EL (cell line): ENCODE results near the gene PALD1.
A peak's percentile ranks its signal among the peaks of the same experiment; 100 is the strongest.

ENCODE experiments used
- DNase-seq: peaks from one replicate; pipeline ENCODE4 v3.0.0-alpha.2; 2016

The PALD1 gene

GRCh38 chr10:70537398-70538194, 59.0 kb downstream of the PALD1 start:
- no peak for DNase-seq

- DNase-seq: no peak
Observed at GRCh38 chr10:70538195-70538520, 59.6 kb downstream of the PALD1 start.

GRCh38 chr10:70538731-70539338, 60.3 kb downstream of the PALD1 start:
- no peak for DNase-seq

- DNase-seq: no peak
Observed at GRCh38 chr10:70539471-70539870, 60.9 kb downstream of the PALD1 start.

- DNase-seq: no peak
Observed at GRCh38 chr10:70540089-70540788, 61.7 kb downstream of the PALD1 start.

- no peak for DNase-seq
Observed at GRCh38 chr10:70540789-70541360, 62.3 kb downstream of the PALD1 start.

GRCh38 chr10:70541736-70542564, 63.4 kb downstream of the PALD1 start:
- DNase-seq: no peak

- DNase-seq: no peak
Observed at GRCh38 chr10:70542565-70542938, 64.0 kb downstream of the PALD1 start.

GRCh38 chr10:70543911-70544310, 65.3 kb downstream of the PALD1 start:
- DNase-seq: no peak

- no peak for DNase-seq
Observed at GRCh38 chr10:70544431-70545340, 66.1 kb downstream of the PALD1 start.

- DNase-seq: no peak
Observed at GRCh38 chr10:70546584-70546983, 68.0 kb downstream of the PALD1 start.

GRCh38 chr10:70549351-70549961, 70.9 kb downstream of the PALD1 start:
- DNase-seq: no peak

- peak; percentile 65 for DNase-seq
Observed at GRCh38 chr10:70549962-70550458, 71.4 kb downstream of the PALD1 start.

- DNase-seq: no peak
Observed at GRCh38 chr10:70550459-70550858, 71.9 kb downstream of the PALD1 start.

GRCh38 chr10:70551466-70551865, 72.9 kb downstream of the PALD1 start:
- peak; percentile 11 for DNase-seq

- DNase-seq: peak; percentile 95
Observed at GRCh38 chr10:70551971-70552422, 73.4 kb downstream of the PALD1 start.

- DNase-seq: no peak
Observed at GRCh38 chr10:70552586-70552985, 74.0 kb downstream of the PALD1 start.

- no peak for DNase-seq
Observed at GRCh38 chr10:70555371-70555770, 76.8 kb downstream of the PALD1 start.

- DNase-seq: no peak
Observed at GRCh38 chr10:70557086-70557845, 78.7 kb downstream of the PALD1 start.

GRCh38 chr10:70557876-70558275, 79.3 kb downstream of the PALD1 start:
- no peak for DNase-seq
